Measurements from ENCODE around the gene DAAM2. TPM values are rescaled to one million over a fixed set of nuclear protein-coding genes. Genes with fewer than 3 reads are reported as not detected.

Gene DAAM2
- total and polyA plus RNA-seq, 9 of the 15 experiments (the other 6 are each of a cell fraction or from before 2014, with no cell fraction given): 0.01 to 0.07 TPM; not detected in 7

DNA sequence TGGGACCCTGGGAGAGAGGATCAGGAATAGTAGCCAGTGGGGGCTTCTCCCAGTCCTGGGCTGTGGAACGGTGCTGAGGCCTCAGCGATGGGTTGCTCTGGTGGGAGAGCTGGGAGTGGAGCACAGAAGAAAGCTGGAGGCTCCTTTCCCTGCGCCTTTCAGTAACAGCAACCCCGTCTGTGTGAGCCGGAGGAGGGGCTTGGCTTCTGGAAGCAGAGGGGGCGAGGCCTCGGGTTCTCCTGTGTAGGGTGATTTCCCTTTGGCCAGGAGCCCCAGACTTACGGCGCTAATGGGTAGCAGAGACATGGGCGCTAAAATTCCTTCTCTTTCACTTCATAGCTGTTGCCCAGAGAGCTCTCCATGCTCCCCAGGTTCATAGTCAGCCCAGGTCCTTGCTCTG is 55.0 kb downstream of the DAAM2 start:
- no peak for ATAC-seq
- FAIRE-seq: no peak
- BruUV-seq (replicated peaks): no TSS peak

DNA sequence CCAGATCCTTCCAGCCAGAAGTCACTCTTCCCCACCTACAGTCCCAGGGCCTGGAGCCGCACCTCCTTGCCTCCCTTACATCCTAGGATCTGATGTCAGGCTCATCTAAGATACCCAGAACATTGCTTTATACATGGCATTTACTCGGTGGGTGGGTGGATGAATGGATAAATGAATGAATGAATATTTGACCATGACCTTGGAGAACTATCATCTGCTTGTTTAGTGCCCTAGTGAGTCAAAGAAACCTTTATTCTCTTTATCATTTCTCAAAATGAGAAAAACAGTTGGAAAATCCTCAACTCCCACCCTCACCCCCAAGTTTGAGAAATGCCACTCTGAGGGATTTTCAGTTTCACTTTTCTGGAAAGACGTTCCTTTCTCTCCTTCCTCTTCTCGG is 56.0 kb downstream of the DAAM2 start:
- CTCF ChIA-PET (ENCODE audit: low intra/inter-chr PET ratio): no interaction called here
- FAIRE-seq: no peak
- TF ChIP-seq ZNF282 (CRISPR knock-in tag; IDR thresholded peaks at IDR 0.05) (no peak), NR3C1 (CRISPR knock-in tag; IDR thresholded peaks at IDR 0.05) (no peak), ARID2 (IDR thresholded peaks at IDR 0.05) (no peak), ZNF23 (CRISPR knock-in tag; IDR thresholded peaks at IDR 0.05) (no peak), NONO (IDR thresholded peaks at IDR 0.05; ENCODE audit: low read depth in 2 of 2, low read length in 1 of 2) (no peak), TAL1 (IDR thresholded peaks at IDR 0.05) (no peak), L3MBTL2 (IDR thresholded peaks at IDR 0.05) (no peak), ZNF384 (IDR thresholded peaks at IDR 0.05; ENCODE audit: low read depth, low read length) (no peak), EP400 (IDR thresholded peaks at IDR 0.05) (no peak)
- TF ChIP-seq, protein P1, sequence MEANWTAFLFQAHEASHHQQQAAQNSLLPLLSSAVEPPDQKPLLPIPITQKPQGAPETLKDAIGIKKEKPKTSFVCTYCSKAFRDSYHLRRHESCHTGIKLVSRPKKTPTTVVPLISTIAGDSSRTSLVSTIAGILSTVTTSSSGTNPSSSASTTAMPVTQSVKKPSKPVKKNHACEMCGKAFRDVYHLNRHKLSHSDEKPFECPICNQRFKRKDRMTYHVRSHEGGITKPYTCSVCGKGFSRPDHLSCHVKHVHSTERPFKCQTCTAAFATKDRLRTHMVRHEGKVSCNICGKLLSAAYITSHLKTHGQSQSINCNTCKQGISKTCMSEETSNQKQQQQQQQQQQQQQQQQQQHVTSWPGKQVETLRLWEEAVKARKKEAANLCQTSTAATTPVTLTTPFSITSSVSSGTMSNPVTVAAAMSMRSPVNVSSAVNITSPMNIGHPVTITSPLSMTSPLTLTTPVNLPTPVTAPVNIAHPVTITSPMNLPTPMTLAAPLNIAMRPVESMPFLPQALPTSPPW (CRISPR knock-in tag; IDR thresholded peaks at IDR 0.05): no peak
- TF ChIP-seq, protein P2, sequence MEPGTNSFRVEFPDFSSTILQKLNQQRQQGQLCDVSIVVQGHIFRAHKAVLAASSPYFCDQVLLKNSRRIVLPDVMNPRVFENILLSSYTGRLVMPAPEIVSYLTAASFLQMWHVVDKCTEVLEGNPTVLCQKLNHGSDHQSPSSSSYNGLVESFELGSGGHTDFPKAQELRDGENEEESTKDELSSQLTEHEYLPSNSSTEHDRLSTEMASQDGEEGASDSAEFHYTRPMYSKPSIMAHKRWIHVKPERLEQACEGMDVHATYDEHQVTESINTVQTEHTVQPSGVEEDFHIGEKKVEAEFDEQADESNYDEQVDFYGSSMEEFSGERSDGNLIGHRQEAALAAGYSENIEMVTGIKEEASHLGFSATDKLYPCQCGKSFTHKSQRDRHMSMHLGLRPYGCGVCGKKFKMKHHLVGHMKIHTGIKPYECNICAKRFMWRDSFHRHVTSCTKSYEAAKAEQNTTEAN (CRISPR knock-in tag; IDR thresholded peaks at IDR 0.05): no peak

More for the DNA sequence above, 55.0 kb downstream of the DAAM2 start:
- in situ Hi-C loops (cut with MboI): no loop called here
- no peak for DNase-seq (ENCODE audit: extremely low read depth in 1 of 4, low spot score in 3 of 4)
- H3K4me3 ChIP-seq: no peak overlapping the region
- H3K9me3 ChIP-seq (replicated peaks; ENCODE audit: control insufficient read depth, insufficient read depth, low read depth, low read length): no peaks in the 10 kb centered on the region
- WGBS (ENCODE audit: insufficient coverage, low coverage, missing lambda C conversion rate): 0% methylated on average over 10 of the region's 10 CpGs
- H3K9ac ChIP-seq (ENCODE audit: insufficient read depth in 1 of 2, low read depth in 2 of 2, low read length in 2 of 2): no peak overlapping the region
- H3K79me2 ChIP-seq (ENCODE audit: control insufficient read depth, insufficient read depth, low read length): no peaks in the 10 kb centered on the region
- POLR2A ChIA-PET: interaction anchor here (1.2 kb wide), 1 partner anchor 10 kb away, joined by 4 read pairs; no protein-coding TSS in a partner anchor
- H2AFZ ChIP-seq (ENCODE audit: low read depth, low read length): no peak overlapping the region
- peaks cover 6% of the 10 kb centered on the region; the same call in 1 of the 2 replicates for H4K20me1 ChIP-seq (replicated peaks; ENCODE audit: control insufficient read depth, insufficient read depth, low read length)
- H3K4me2 ChIP-seq (ENCODE audit: insufficient read depth, low read length): no peak overlapping the region
- intact Hi-C loops (cut with micrococcal nuclease): no loop called here
- no peaks in the 10 kb centered on the region for H3K9me1 ChIP-seq (ENCODE audit: control insufficient read depth, insufficient read depth, low read length)
- no peak for TF ChIP-seq SREBF1 (IDR thresholded peaks at IDR 0.05; ENCODE audit: borderline replicate concordance, low read depth, low read length)
- TF ChIP-seq ZKSCAN3 (CRISPR knock-in tag; IDR thresholded peaks at IDR 0.05): no peak
- no peak for TF ChIP-seq ILF3 (IDR thresholded peaks at IDR 0.05; ENCODE audit: borderline replicate concordance)
- no peak for TF ChIP-seq KAT2B (IDR thresholded peaks at IDR 0.05; ENCODE audit: low read depth, low read length)
- no peaks in the 10 kb centered on the region for H3K4me1 ChIP-seq (replicated peaks in 1 of 2; ENCODE audit: control insufficient read depth in 2 of 2, insufficient read depth in 2 of 2, low read length in 2 of 2)
- no peak overlapping the region for H3K27ac ChIP-seq (ENCODE audit: extremely low read depth, low read depth, low read length)
- H3K36me3 ChIP-seq (ENCODE audit: control insufficient read depth, insufficient read depth, low read length): no peaks in the 10 kb centered on the region
- peaks cover 2 to 36% of the 10 kb centered on the region in 2 experiments; a peak in 3 of 5 replicates for H3K27me3 ChIP-seq (ENCODE audit: control insufficient read depth in 2 of 2, insufficient read depth in 2 of 2, low read length in 2 of 2)
- CTCF ChIA-PET (ENCODE audit: low intra/inter-chr PET ratio): no interaction called here

More for the DNA sequence above, 56.0 kb downstream of the DAAM2 start:
- DNase-seq (ENCODE audit: extremely low read depth in 1 of 4, low spot score in 3 of 4) (no peak), ATAC-seq (no peak)
- H3K9me3 ChIP-seq (replicated peaks; ENCODE audit: control insufficient read depth, insufficient read depth, low read depth, low read length): no peaks in the 10 kb centered on the region
- no peak overlapping the region for H3K4me3 ChIP-seq
- in situ Hi-C loops (cut with MboI) (no loop called here), intact Hi-C loops (cut with micrococcal nuclease) (no loop called here)
- H2AFZ ChIP-seq (ENCODE audit: low read depth, low read length): no peak overlapping the region
- no peaks in the 10 kb centered on the region for H3K36me3 ChIP-seq (ENCODE audit: control insufficient read depth, insufficient read depth, low read length)
- BruUV-seq (replicated peaks): no TSS peak
- H3K4me2 ChIP-seq (ENCODE audit: insufficient read depth, low read length): no peak overlapping the region
- no peaks in the 10 kb centered on the region for H3K4me1 ChIP-seq (replicated peaks in 1 of 2; ENCODE audit: control insufficient read depth in 2 of 2, insufficient read depth in 2 of 2, low read length in 2 of 2)
- H3K9ac ChIP-seq (ENCODE audit: insufficient read depth in 1 of 2, low read depth in 2 of 2, low read length in 2 of 2): no peak overlapping the region
- POLR2A ChIA-PET: interaction anchor here (1.2 kb wide), 1 partner anchor 11 kb away, joined by 4 read pairs; no protein-coding TSS in a partner anchor
- H3K9me1 ChIP-seq (ENCODE audit: control insufficient read depth, insufficient read depth, low read length): no peaks in the 10 kb centered on the region
- H3K27me3 ChIP-seq (ENCODE audit: control insufficient read depth in 2 of 2, insufficient read depth in 2 of 2, low read length in 2 of 2): peaks cover 2 to 40% of the 10 kb centered on the region in 2 experiments; a peak in 3 of 5 replicates
- WGBS (ENCODE audit: insufficient coverage, low coverage, missing lambda C conversion rate): 1% methylated on average over 4 of the region's 4 CpGs
- peaks cover 6% of the 10 kb centered on the region; the same call in 1 of the 2 replicates for H4K20me1 ChIP-seq (replicated peaks; ENCODE audit: control insufficient read depth, insufficient read depth, low read length)
- no peak overlapping the region for H3K27ac ChIP-seq (ENCODE audit: extremely low read depth, low read depth, low read length)
- H3K79me2 ChIP-seq (ENCODE audit: control insufficient read depth, insufficient read depth, low read length): no peaks in the 10 kb centered on the region
